IMR-90 (cell line): ENCODE results near the gene PI4KA. TPM values are rescaled to one million over a fixed set of nuclear protein-coding genes. Genes with fewer than 3 reads are reported as not detected.

Experiments used
- ATAC-seq: fragments of 200-7000 bp; cut with Tn5 transposase; 2 replicates; pipeline ENCODE4 v1.9.1; 2020; ENCODE audit warnings: low read depth, mild to moderate bottlenecking, moderate library complexity
- BruUV-seq: library from RNA; stranded (reverse); fragments of 400-500 nt; replicated peaks from 2 replicates; lab custom pipeline; 2021; lab: Mats Ljungman, UMichigan
- CTCF ChIA-PET: fragments of 300-600 bp; formaldehyde crosslinking; extraction: SDS; loops from one replicate; lab custom pipeline; 2021; ENCODE audit warnings: antibody characterized with exemption; lab: Yijun Ruan, JAX
- POLR2A ChIA-PET: fragments of 300-600 bp; sonication (Branson Sonifier 250); formaldehyde crosslinking; loops from one replicate; lab custom pipeline; 2022; ENCODE audit warnings: antibody characterized with exemption; ENCODE audit not compliant: unreplicated experiment; lab: Charles Lee
- DNase-seq: peaks from one replicate; pipeline ENCODE4 v3.0.0; 2013
- H2AFZ ChIP-seq: replicated peaks from 2 replicates; pipeline ENCODE3; 2013; ENCODE audit warnings: low read length, mild to moderate bottlenecking; ENCODE audit not compliant: poor library complexity
- H2AK5ac ChIP-seq: 2 replicates; pipeline ENCODE4 v1.6.1; 2013; ENCODE audit warnings: low read depth, low read length, inconsistent platforms
- H2AK9ac ChIP-seq: replicated peaks from 2 replicates; pipeline ENCODE3; 2013; ENCODE audit warnings: mild to moderate bottlenecking, low read depth, low read length, moderate library complexity; ENCODE audit not compliant: poor library complexity
- H2BK120ac ChIP-seq: 2 replicates; pipeline ENCODE4 v1.6.1; 2013; ENCODE audit warnings: low read depth, low read length, inconsistent platforms
- H2BK15ac ChIP-seq: 3 replicates; pipeline ENCODE4 v1.6.1; 2013; ENCODE audit warnings: low read depth, low read length, inconsistent platforms
- H2BK20ac ChIP-seq: 2 replicates; pipeline ENCODE4 v1.6.1; 2013; ENCODE audit warnings: low read depth, mild to moderate bottlenecking, inconsistent platforms, low read length, moderate library complexity
- H2BK5ac ChIP-seq: 2 replicates; pipeline ENCODE4 v1.6.1; 2013; ENCODE audit warnings: mild to moderate bottlenecking, low read depth, low read length, inconsistent platforms; ENCODE audit not compliant: poor library complexity, severe bottlenecking
- H3K14ac ChIP-seq: replicated peaks from 2 replicates; pipeline ENCODE4 v1.6.1; 2013; ENCODE audit warnings: low read depth, low read length, inconsistent platforms
- H3K18ac ChIP-seq: 2 replicates; pipeline ENCODE4 v1.6.1; 2013; ENCODE audit warnings: low read depth, low read length, control low read depth
- H3K23ac ChIP-seq: 2 replicates; pipeline ENCODE4 v1.6.1; 2013; ENCODE audit warnings: low read depth, low read length, inconsistent platforms
- H3K27ac ChIP-seq: 2 replicates; pipeline ENCODE4 v1.5.1; 2013; ENCODE audit warnings: mild to moderate bottlenecking, control low read depth, low read length; ENCODE audit not compliant: insufficient read depth
- H3K27me3 ChIP-seq: 2 replicates; pipeline ENCODE4 v1.6.1; 2013; ENCODE audit warnings: low read length; ENCODE audit not compliant: control insufficient read depth, insufficient read depth
- H3K36me3 ChIP-seq: 2 replicates; pipeline ENCODE4 v1.6.1; 2013; ENCODE audit warnings: low read length, mixed read lengths; ENCODE audit not compliant: control insufficient read depth, insufficient read depth
- H3K4ac ChIP-seq: 2 replicates; pipeline ENCODE4 v1.6.1; 2013; ENCODE audit warnings: low read depth, low read length, inconsistent platforms
- H3K4me1 ChIP-seq: 2 replicates; pipeline ENCODE4 v1.6.1; 2013; ENCODE audit warnings: low read length, mixed read lengths; ENCODE audit not compliant: control insufficient read depth, insufficient read depth
- H3K4me2 ChIP-seq: 2 replicates; pipeline ENCODE4 v1.6.1; 2013; ENCODE audit warnings: low read depth, mild to moderate bottlenecking, control low read depth, low read length, moderate library complexity
- H3K4me3 ChIP-seq: 2 replicates; pipeline ENCODE4 v1.5.1; 2013; ENCODE audit warnings: low read depth, mild to moderate bottlenecking, control low read depth, low read length, moderate library complexity; ENCODE audit not compliant: insufficient read depth
- H3K56ac ChIP-seq: 2 replicates; pipeline ENCODE4 v1.6.1; 2013; ENCODE audit warnings: low read length, inconsistent platforms; ENCODE audit not compliant: insufficient read depth; ENCODE audit errors: extremely low read depth
- H3K79me1 ChIP-seq, 2 experiments: 2 replicates each; pipeline ENCODE4 v1.6.1; 2013; ENCODE audit warnings: low read length in 2 of 2, inconsistent platforms in 1 of 2, low read depth in 1 of 2
- H3K9ac ChIP-seq: 2 replicates; pipeline ENCODE4 v1.6.1; 2013; ENCODE audit warnings: low read depth, low read length, control low read depth
- H3K9me1 ChIP-seq: 2 replicates; pipeline ENCODE4 v1.6.1; 2013; ENCODE audit warnings: low read length, inconsistent platforms; ENCODE audit not compliant: insufficient read depth
- H3K9me3 ChIP-seq: 2 replicates; pipeline ENCODE4 v1.6.1; 2013; ENCODE audit warnings: low read length; ENCODE audit not compliant: control insufficient read depth, insufficient read depth
- H4K20me1 ChIP-seq: 2 replicates; pipeline ENCODE4 v1.6.1; 2013; ENCODE audit warnings: low read length, inconsistent platforms; ENCODE audit not compliant: insufficient read depth
- H4K5ac ChIP-seq: 2 replicates; pipeline ENCODE4 v1.6.1; 2013; ENCODE audit warnings: mild to moderate bottlenecking, low read depth, low read length, control low read depth
- H4K8ac ChIP-seq, 2 experiments: 2 replicates each; pipeline ENCODE4 v1.6.1; 2013; ENCODE audit warnings: low read depth in 2 of 2, low read length in 2 of 2, control low read depth in 1 of 2, inconsistent platforms in 1 of 2
- H4K91ac ChIP-seq: 2 replicates; pipeline ENCODE4 v1.6.1; 2013; ENCODE audit warnings: low read depth, low read length, inconsistent platforms; ENCODE audit not compliant: insufficient read depth
- FOS ChIP-seq: fragments of 150-350 bp; IDR thresholded peaks from 2 replicates; pipeline ENCODE4 v1.6.1; 2016; ENCODE audit warnings: low read depth, low read length
- WGBS, 2 experiments: methylation state at CpG; one replicate each; pipeline versions ENCODE4 v1.1.5 to v1.1.7; 2013; ENCODE audit warnings: missing lambda C conversion rate in 2 of 2; ENCODE audit not compliant: insufficient read length in 1 of 2; ENCODE audit errors: extremely low coverage in 2 of 2; 5-methylcytosine and 5-hydroxymethylcytosine counted together
- dilution Hi-C: fragments of 300-500 bp; cut with HindIII; formaldehyde crosslinking; loops from one replicate; pipeline ENCODE4 v1.14.3; 2018; ENCODE audit warnings: low sequenced_read_pairs; ENCODE audit not compliant: unreplicated experiment
- in situ Hi-C: fragments of 300-500 bp; cut with MboI; formaldehyde crosslinking; loops from 3 replicates; pipeline ENCODE4 v1.14.3; 2019; ENCODE audit warnings: low sequenced_read_pairs, inconsistent platforms, mixed read lengths
- intact Hi-C: fragments of 100-400 bp; cut with micrococcal nuclease; formaldehyde crosslinking; loops from 2 replicates; pipeline ENCODE4 v1.10.0; 2022
- polyA plus RNA-seq, 3 experiments: library from polyadenylated mRNA; depleted of rRNA; stranded (reverse); fragments of >200 nt; gene quantifications; 2 replicates each; pipeline ENCODE4 v1.2.3, GENCODE V29; 2012; ENCODE audit warnings: low replicate concordance in 1 of 3
- total RNA-seq: library from RNA; depleted of rRNA; stranded (reverse); fragments of >200 nt; gene quantifications from 2 replicates; pipeline ENCODE4 v1.2.3, GENCODE V29; 2012

Gene PI4KA
- total and polyA plus RNA-seq, 2 of the 4 experiments (the other 2 are of a cell fraction), result 16.8 to 35.5 TPM

GRCh38 chr22:20785415-20785814 lies 73.2 kb downstream of the PI4KA start:
- no peaks in the 10 kb centered on the region for H3K27me3 ChIP-seq
- H3K9me3 ChIP-seq, result no peaks in the 10 kb centered on the region
- H3K79me1 ChIP-seq, result peaks cover 4 to 26% of the 10 kb centered on the region in 2 experiments; a peak in 3 of 4 replicates
- no peak overlapping the region for H2AK5ac ChIP-seq
- in situ Hi-C loops, result loop anchor here (10.0 kb wide), 1 partner anchor 61 kb away; no protein-coding TSS in a partner anchor
- intact Hi-C loops, result no loop called here
- no peak overlapping the region for H3K23ac ChIP-seq
- H4K5ac ChIP-seq, result no peak overlapping the region
- no peak for ATAC-seq
- H3K9ac ChIP-seq, result no peak overlapping the region
- peaks cover 6% of the 10 kb centered on the region for H3K4me1 ChIP-seq
- CTCF ChIA-PET, result no interaction called here
- H2AFZ ChIP-seq, result no peak overlapping the region
- POLR2A ChIA-PET, result no interaction called here
- H2BK20ac ChIP-seq, result no peak overlapping the region
- BruUV-seq, result no TSS peak
- H2BK15ac ChIP-seq, result no peak overlapping the region
- dilution Hi-C loops, result no loop called here
- no peak for DNase-seq
- H3K4me2 ChIP-seq, result no peak overlapping the region
- H3K14ac ChIP-seq, result no peak overlapping the region
- H3K27ac ChIP-seq, result no peak overlapping the region
- H4K8ac ChIP-seq, result no peak overlapping the region
- no CpG with 5 or more reads among the region's 3 CpGs for WGBS, 2 experiments
- H2BK5ac ChIP-seq, result no peak overlapping the region
- H3K4me3 ChIP-seq, result no peak overlapping the region
- H4K20me1 ChIP-seq, result peaks cover 6% of the 10 kb centered on the region; the same call in 1 of the 2 replicates
- TF ChIP-seq FOS, result no peak
- no peak overlapping the region for H4K91ac ChIP-seq
- no peak overlapping the region for H3K4ac ChIP-seq
- no peak overlapping the region for H2BK120ac ChIP-seq
- H3K9me1 ChIP-seq, result peaks cover 25% of the 10 kb centered on the region
- H3K56ac ChIP-seq, result no peak overlapping the region
- H3K18ac ChIP-seq, result no peak overlapping the region
- peaks cover 22% of the 10 kb centered on the region for H3K36me3 ChIP-seq
- H2AK9ac ChIP-seq, result no peak overlapping the region
